ENCODE data around the gene ERBB4. TPM values are rescaled to one million over a fixed set of nuclear protein-coding genes. Genes with fewer than 3 reads are reported as not detected.
A peak's percentile ranks its signal among the peaks of the same experiment; 100 is the strongest.

Gene ERBB4
- total RNA-seq, 1 donor from 2014 or later: 10.2 TPM

DNA sequence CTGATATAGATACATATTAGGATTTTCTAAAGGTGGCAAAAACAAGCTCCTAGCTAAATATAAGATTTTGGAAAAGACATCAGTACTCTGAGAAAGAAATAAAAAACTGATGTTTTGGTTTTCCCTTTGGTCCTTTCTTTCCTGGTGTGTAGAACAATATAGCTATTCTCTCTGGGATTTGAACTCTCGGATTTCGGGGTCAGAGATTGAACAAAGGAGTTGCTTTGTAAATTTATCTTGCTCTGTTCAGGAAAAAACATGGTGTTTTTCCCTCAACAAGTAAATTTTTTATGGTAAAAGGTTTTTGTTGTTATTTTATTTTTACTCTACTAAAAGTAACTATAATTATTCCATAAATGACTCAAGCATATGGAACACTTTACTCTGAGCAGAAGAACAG lies 889.3 kb downstream of the ERBB4 start:
- Mint-ChIP-seq H3K36me3 (ENCODE audit: low read depth) (peaks cover 3% of the 10 kb centered on the region), H3K27ac (ENCODE audit: unreplicated experiment) (peak overlapping the region; percentile 10), H3K9me3 (peaks cover 9% of the 10 kb centered on the region), H3K4me1 (peaks cover 40% of the 10 kb centered on the region), H3K4me3 (peak overlapping the region; percentile 57), H3K27me3 (ENCODE audit: low read depth) (no peaks in the 10 kb centered on the region)
- TF ChIP-seq, protein P1, sequence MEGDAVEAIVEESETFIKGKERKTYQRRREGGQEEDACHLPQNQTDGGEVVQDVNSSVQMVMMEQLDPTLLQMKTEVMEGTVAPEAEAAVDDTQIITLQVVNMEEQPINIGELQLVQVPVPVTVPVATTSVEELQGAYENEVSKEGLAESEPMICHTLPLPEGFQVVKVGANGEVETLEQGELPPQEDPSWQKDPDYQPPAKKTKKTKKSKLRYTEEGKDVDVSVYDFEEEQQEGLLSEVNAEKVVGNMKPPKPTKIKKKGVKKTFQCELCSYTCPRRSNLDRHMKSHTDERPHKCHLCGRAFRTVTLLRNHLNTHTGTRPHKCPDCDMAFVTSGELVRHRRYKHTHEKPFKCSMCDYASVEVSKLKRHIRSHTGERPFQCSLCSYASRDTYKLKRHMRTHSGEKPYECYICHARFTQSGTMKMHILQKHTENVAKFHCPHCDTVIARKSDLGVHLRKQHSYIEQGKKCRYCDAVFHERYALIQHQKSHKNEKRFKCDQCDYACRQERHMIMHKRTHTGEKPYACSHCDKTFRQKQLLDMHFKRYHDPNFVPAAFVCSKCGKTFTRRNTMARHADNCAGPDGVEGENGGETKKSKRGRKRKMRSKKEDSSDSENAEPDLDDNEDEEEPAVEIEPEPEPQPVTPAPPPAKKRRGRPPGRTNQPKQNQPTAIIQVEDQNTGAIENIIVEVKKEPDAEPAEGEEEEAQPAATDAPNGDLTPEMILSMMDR (conservative IDR thresholded peaks at IDR 0.05): no peak
- no peak for DNase-seq (ENCODE audit: low read depth, low spot score)

- Mint-ChIP-seq H3K27ac (ENCODE audit: unreplicated experiment) (no peak overlapping the region), H3K9me3 (peaks cover 6% of the 10 kb centered on the region), H3K4me1 (no peaks in the 10 kb centered on the region), H3K36me3 (ENCODE audit: low read depth) (peaks cover 3% of the 10 kb centered on the region), H3K4me3 (no peak overlapping the region), H3K27me3 (ENCODE audit: low read depth) (no peaks in the 10 kb centered on the region)
- DNase-seq (ENCODE audit: low read depth, low spot score): no peak
- TF ChIP-seq, protein P1 (conservative IDR thresholded peaks at IDR 0.05): no peak
Measured at GRCh38 chr2:211631503-211631902, 907.1 kb downstream of the ERBB4 start.

DNA sequence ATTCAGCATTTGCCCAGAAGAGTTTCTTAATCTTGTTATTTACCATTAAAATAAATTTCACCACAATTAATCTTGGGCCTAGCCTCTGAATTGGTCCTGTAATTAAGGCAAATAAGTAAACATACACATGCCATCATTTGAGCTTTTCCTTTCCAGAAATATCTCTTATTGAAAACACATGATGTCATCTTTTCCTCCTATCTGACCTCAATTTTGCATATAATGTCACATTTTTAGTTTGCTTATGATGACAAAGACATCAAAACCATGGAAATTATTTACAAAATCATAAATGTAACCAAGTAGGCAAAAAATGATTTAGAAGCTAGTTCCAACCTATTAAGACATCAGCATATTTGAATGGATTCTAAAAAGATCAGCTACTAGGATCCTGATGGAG lies 915.5 kb downstream of the ERBB4 start:
- H3K9me3 Mint-ChIP-seq: peaks cover 3% of the 10 kb centered on the region
- H3K4me1 Mint-ChIP-seq: no peaks in the 10 kb centered on the region
- H3K4me3 Mint-ChIP-seq: no peak overlapping the region
- TF ChIP-seq, protein P1 (conservative IDR thresholded peaks at IDR 0.05): no peak
- DNase-seq (ENCODE audit: low read depth, low spot score): no peak
- no peaks in the 10 kb centered on the region for H3K27me3 Mint-ChIP-seq (ENCODE audit: low read depth)
- H3K27ac Mint-ChIP-seq (ENCODE audit: unreplicated experiment): no peak overlapping the region
- H3K36me3 Mint-ChIP-seq (ENCODE audit: low read depth): peaks cover 2% of the 10 kb centered on the region

DNA sequence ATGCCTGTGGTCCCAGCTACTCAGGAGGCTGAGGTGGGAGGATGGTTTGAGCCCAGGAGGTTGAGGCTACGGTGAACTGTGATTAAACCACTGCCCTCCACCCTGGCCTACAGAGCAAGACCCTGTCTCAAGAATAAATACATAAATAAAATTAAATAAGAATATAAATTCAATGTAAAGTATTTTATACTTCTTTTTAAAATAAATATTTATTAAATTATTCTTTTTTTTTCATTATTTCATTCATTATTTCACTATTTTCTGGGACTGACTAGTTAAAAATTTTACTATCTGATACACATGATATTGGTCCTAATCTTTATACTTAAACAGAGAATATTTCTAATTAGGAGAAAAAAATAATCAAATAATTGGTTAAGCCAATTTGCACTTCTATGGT lies 917.6 kb downstream of the ERBB4 start:
- Mint-ChIP-seq H3K9me3 (no peaks in the 10 kb centered on the region), H3K27ac (ENCODE audit: unreplicated experiment) (no peak overlapping the region), H3K27me3 (ENCODE audit: low read depth) (no peaks in the 10 kb centered on the region), H3K4me1 (peaks cover 15% of the 10 kb centered on the region), H3K4me3 (no peak overlapping the region), H3K36me3 (ENCODE audit: low read depth) (peaks cover 2% of the 10 kb centered on the region)
- no peak for DNase-seq (ENCODE audit: low read depth, low spot score)
- TF ChIP-seq, protein P1 (conservative IDR thresholded peaks at IDR 0.05): no peak

- TF ChIP-seq, protein P1 (conservative IDR thresholded peaks at IDR 0.05): no peak
- H3K4me3 Mint-ChIP-seq: no peak overlapping the region
- H3K36me3 Mint-ChIP-seq (ENCODE audit: low read depth): peaks cover 2% of the 10 kb centered on the region
- no peak for DNase-seq (ENCODE audit: low read depth, low spot score)
- H3K4me1 Mint-ChIP-seq: peaks cover 19% of the 10 kb centered on the region
- H3K27ac Mint-ChIP-seq (ENCODE audit: unreplicated experiment): no peak overlapping the region
- no peaks in the 10 kb centered on the region for H3K27me3 Mint-ChIP-seq (ENCODE audit: low read depth)
- H3K9me3 Mint-ChIP-seq: peaks cover 3% of the 10 kb centered on the region
Measured at GRCh38 chr2:211617803-211618202, 920.8 kb downstream of the ERBB4 start.

DNA sequence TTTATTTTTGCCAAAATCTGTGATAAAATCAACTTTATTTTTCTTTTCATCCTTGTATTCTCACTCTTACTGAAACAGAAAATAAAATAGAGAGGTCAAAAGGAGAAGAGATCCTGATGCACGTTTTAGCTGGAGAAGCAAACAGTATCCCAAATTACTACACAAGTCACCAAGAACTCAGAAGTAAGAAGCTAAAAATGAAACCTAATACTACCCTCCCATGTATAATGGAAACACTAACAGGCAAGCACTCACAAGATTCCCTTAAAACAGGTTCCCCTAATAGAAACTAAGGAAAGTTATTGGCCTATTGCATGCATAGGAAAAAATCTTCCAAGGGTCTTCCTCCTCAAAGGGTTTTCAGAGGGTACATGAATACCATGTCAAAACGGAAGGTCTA lies 927.0 kb downstream of the ERBB4 start:
- H3K27me3 Mint-ChIP-seq (ENCODE audit: low read depth): no peaks in the 10 kb centered on the region
- H3K36me3 Mint-ChIP-seq (ENCODE audit: low read depth): peaks cover 2% of the 10 kb centered on the region
- H3K4me1 Mint-ChIP-seq: peaks cover 10% of the 10 kb centered on the region
- DNase-seq (ENCODE audit: low read depth, low spot score): no peak
- H3K9me3 Mint-ChIP-seq: peaks cover 5% of the 10 kb centered on the region
- H3K4me3 Mint-ChIP-seq: no peak overlapping the region
- TF ChIP-seq, protein P1 (conservative IDR thresholded peaks at IDR 0.05): no peak
- no peak overlapping the region for H3K27ac Mint-ChIP-seq (ENCODE audit: unreplicated experiment)
